Astrocyte (in vitro differentiated cells and primary cell): ENCODE measurements around the gene STMN1.

Source experiments
- CTCF ChIP-seq: IDR thresholded peaks from 2 replicates; pipeline ENCODE4 v1.5.1; 2011; ENCODE audit warnings: low read depth, mild to moderate bottlenecking, inconsistent platforms, low read length, moderate library complexity; ENCODE audit not compliant: insufficient read depth
- EZH2 ChIP-seq: IDR thresholded peaks from 2 replicates; pipeline ENCODE4 v1.6.1; 2012; ENCODE audit warnings: mild to moderate bottlenecking, low read length, inconsistent platforms; ENCODE audit not compliant: insufficient read depth

GRCh38 chr1:25875856-25876692, 30.1 kb downstream of the STMN1 start:
- no peak for TF ChIP-seq CTCF
- no peak for TF ChIP-seq EZH2
